Brain microvascular endothelial cell (primary cell): Measurements from ENCODE around the gene TASP1.

Experiments
- DNase-seq: peaks from one replicate; pipeline ENCODE4 v3.0.0-alpha.2; 2020
- H3K27ac ChIP-seq: fragments of 250-450 bp; sonication (Bioruptor Pico); 2 replicates; pipeline ENCODE4 v1.5.1; 2020; ENCODE audit warnings: mild to moderate bottlenecking, moderate library complexity
- H3K27me3 ChIP-seq: fragments of 250-450 bp; sonication (Bioruptor Pico); replicated peaks from 2 replicates; pipeline ENCODE4 v1.5.1; 2020; ENCODE audit warnings: mild to moderate bottlenecking
- H3K36me3 ChIP-seq: fragments of 250-450 bp; sonication (Bioruptor Pico); replicated peaks from 2 replicates; pipeline ENCODE4 v1.5.1; 2020; ENCODE audit warnings: mild to moderate bottlenecking
- H3K4me3 ChIP-seq: 2 replicates; pipeline ENCODE4 v1.5.1; 2011; ENCODE audit warnings: low read depth, mild to moderate bottlenecking, control low read depth, low read length, moderate library complexity
- in situ Hi-C: cut with HindIII; loops from 2 replicates; pipeline ENCODE4 v1.10.0; 2017; ENCODE audit warnings: low sequenced_read_pairs, low pct_ligation_motif_present
- TF ChIP-seq, protein P1 (sequence below): IDR thresholded peaks from 2 replicates; pipeline ENCODE4 v1.5.1; 2011; ENCODE audit warnings: low read depth, mild to moderate bottlenecking, moderate library complexity, low read length, control low read depth, inconsistent platforms; ENCODE audit errors: missing control alignments

TASP1 gene

GRCh38 chr20:13356591-13356990, 282.1 kb downstream of the TASP1 start:
- Histone ChIP-seq H3K4me3 (no peak overlapping the region), H3K27me3 (no peaks in the 10 kb centered on the region), H3K36me3 (no peaks in the 10 kb centered on the region), H3K27ac (no peak overlapping the region)
- in situ Hi-C loops, result no loop called here
- DNase-seq, result no peak
- TF ChIP-seq, protein P1, sequence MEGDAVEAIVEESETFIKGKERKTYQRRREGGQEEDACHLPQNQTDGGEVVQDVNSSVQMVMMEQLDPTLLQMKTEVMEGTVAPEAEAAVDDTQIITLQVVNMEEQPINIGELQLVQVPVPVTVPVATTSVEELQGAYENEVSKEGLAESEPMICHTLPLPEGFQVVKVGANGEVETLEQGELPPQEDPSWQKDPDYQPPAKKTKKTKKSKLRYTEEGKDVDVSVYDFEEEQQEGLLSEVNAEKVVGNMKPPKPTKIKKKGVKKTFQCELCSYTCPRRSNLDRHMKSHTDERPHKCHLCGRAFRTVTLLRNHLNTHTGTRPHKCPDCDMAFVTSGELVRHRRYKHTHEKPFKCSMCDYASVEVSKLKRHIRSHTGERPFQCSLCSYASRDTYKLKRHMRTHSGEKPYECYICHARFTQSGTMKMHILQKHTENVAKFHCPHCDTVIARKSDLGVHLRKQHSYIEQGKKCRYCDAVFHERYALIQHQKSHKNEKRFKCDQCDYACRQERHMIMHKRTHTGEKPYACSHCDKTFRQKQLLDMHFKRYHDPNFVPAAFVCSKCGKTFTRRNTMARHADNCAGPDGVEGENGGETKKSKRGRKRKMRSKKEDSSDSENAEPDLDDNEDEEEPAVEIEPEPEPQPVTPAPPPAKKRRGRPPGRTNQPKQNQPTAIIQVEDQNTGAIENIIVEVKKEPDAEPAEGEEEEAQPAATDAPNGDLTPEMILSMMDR, result no peak

- no peak for DNase-seq
- TF ChIP-seq, protein P1, result no peak
- Histone ChIP-seq H3K27ac (no peak overlapping the region), H3K36me3 (no peaks in the 10 kb centered on the region), H3K4me3 (no peak overlapping the region), H3K27me3 (no peaks in the 10 kb centered on the region)
- in situ Hi-C loops, result no loop called here
Measured at GRCh38 chr20:13355941-13356486, 282.7 kb downstream of the TASP1 start.

DNA sequence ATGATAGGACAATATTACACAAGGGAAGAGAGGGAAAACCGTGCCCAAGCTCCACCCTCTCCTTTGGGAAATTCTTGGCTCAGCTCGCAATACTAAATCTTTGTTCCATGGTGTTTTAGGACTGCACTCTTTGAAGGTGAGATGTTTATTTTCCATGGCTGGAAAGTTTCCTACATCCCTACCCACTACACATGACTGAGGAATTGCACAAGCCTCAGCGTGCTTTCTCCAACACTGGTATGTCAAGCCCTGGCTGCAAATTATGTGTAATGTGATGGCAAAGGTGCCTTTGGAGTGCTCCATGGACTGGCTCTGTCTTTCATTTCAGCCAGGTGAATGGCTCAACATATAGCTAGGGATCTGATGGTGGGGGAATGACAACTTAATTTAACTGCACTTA, 283.3 kb downstream of the TASP1 start:
- in situ Hi-C loops, result no loop called here
- Histone ChIP-seq H3K36me3 (no peaks in the 10 kb centered on the region), H3K4me3 (no peak overlapping the region), H3K27ac (no peak overlapping the region), H3K27me3 (no peaks in the 10 kb centered on the region)
- no peak for DNase-seq
- TF ChIP-seq, protein P1, result no peak

- no peak for DNase-seq
- in situ Hi-C loops, result no loop called here
- H3K27me3 ChIP-seq, result no peaks in the 10 kb centered on the region
- no peaks in the 10 kb centered on the region for H3K36me3 ChIP-seq
- H3K4me3 ChIP-seq, result no peak overlapping the region
- no peak overlapping the region for H3K27ac ChIP-seq
- TF ChIP-seq, protein P1, result no peak
Measured at GRCh38 chr20:13353261-13353945, 285.3 kb downstream of the TASP1 start.

DNA sequence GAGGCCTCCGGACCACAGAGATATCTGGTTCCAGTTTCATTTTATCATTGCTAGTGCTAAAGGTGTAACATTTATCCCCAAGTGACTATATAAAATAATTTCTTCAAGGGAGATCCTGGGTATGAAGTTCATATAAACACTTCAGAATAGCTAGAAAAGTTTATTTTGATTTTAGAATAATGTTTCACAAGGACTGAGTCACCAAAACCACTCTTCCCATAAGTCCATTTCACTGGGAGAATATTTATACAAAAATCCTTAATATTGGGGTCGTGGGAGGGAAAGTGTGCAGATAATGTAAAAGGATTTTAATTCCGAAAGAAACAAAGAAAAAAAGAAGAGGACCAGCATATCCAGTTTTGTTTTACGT, 289.5 kb downstream of the TASP1 start:
- in situ Hi-C loops, result no loop called here
- no peak for DNase-seq
- H3K36me3 ChIP-seq, result no peaks in the 10 kb centered on the region
- no peaks in the 10 kb centered on the region for H3K27me3 ChIP-seq
- TF ChIP-seq, protein P1, result no peak
- no peak overlapping the region for H3K4me3 ChIP-seq
- H3K27ac ChIP-seq, result no peak overlapping the region
